HepG2 (cell line): ENCODE data around the gene PLEKHG7.

Experiments used
- BRCA1 ChIP-seq: sonication (generic); formaldehyde crosslinking; IDR thresholded peaks from 2 replicates; pipeline ENCODE4 v1.4.0; 2020; ENCODE audit warnings: missing genetic modification reagents
- CTCF ChIP-seq: sonication (generic); formaldehyde crosslinking; IDR thresholded peaks from 2 replicates; pipeline ENCODE4 v1.5.0; 2020; ENCODE audit warnings: mild to moderate bottlenecking, missing genetic modification reagents, moderate library complexity
- ETV6 ChIP-seq: sonication (generic); formaldehyde crosslinking; conservative IDR thresholded peaks from 2 replicates; pipeline ENCODE4 v1.4.0; 2020; ENCODE audit warnings: missing genetic modification reagents
- EZH2 ChIP-seq: conservative IDR thresholded peaks from 2 replicates; pipeline ENCODE4 v1.6.1; 2012; ENCODE audit warnings: mild to moderate bottlenecking, low read depth, low read length, moderate library complexity
- HMGXB4 ChIP-seq, 2 experiments: sonication (generic) in 1 of 2; formaldehyde crosslinking in 1 of 2; IDR thresholded peaks; 2 replicates each; pipeline versions ENCODE4 v1.4.0 to v1.6.1; 2018 to 2020; ENCODE audit warnings: missing genetic modification reagents in 2 of 2, borderline replicate concordance in 1 of 2, low read depth in 1 of 2, mild to moderate bottlenecking in 1 of 2, missing biosample characterization in 1 of 2
- JUN ChIP-seq: sonication (generic); formaldehyde crosslinking; IDR thresholded peaks from 2 replicates; pipeline ENCODE4 v1.4.0; 2020; ENCODE audit warnings: mild to moderate bottlenecking, missing genetic modification reagents
- REST ChIP-seq, 2 experiments: IDR thresholded peaks; 2 replicates each; pipeline ENCODE4 v1.6.1; 2011 to 2012; ENCODE audit warnings: low read length in 2 of 2, borderline replicate concordance in 1 of 2, low read depth in 1 of 2, mild to moderate bottlenecking in 1 of 2, moderate library complexity in 1 of 2
- SMC3 ChIP-seq: IDR thresholded peaks from 2 replicates; pipeline ENCODE4 v1.6.1; 2011; ENCODE audit warnings: low read length, improper control_type of control experiment
- ZBTB42 ChIP-seq: sonication (generic); formaldehyde crosslinking; IDR thresholded peaks from 2 replicates; pipeline ENCODE4 v1.5.0; 2020; ENCODE audit warnings: mild to moderate bottlenecking, missing genetic modification reagents

GRCh38 chr12:92771001-92771400 is 68.2 kb downstream of the PLEKHG7 start:
- TF ChIP-seq REST (IDR thresholded peaks at IDR 0.05; ENCODE audit: borderline replicate concordance in 1 of 2, low read depth in 1 of 2, low read length in 2 of 2) (no peak), ETV6 (CRISPR knock-in tag) (no peak), EZH2 (no peak), CTCF (CRISPR knock-in tag) (no peak), SMC3 (no peak), HMGXB4 (CRISPR knock-in tag; IDR thresholded peaks at IDR 0.05; ENCODE audit: borderline replicate concordance in 1 of 2, low read depth in 1 of 2) (no peak), ZBTB42 (CRISPR knock-in tag) (no peak), BRCA1 (no peak), JUN (CRISPR knock-in tag) (no peak)
